ENCODE data around the gene CACNA1S. TPM values are rescaled to one million over a fixed set of nuclear protein-coding genes. Genes with fewer than 3 reads are reported as not detected.

CACNA1S gene
- total RNA-seq, 2 donors from 2014 or later, result not detected

GRCh38 chr1:201144701-201145100 lies 32.5 kb upstream of the CACNA1S start:
- H3K9me3 ChIP-seq (ENCODE audit: control insufficient read depth, low read length, poor library complexity, severe bottlenecking), result no peaks in the 10 kb centered on the region
- Mint-ChIP-seq H3K4me3 (no peak overlapping the region), H3K27ac (no peak overlapping the region), H3K4me1 (peaks cover 8% of the 10 kb centered on the region), H3K36me3 (ENCODE audit: low read depth) (peaks cover 14% of the 10 kb centered on the region), H3K27me3 (no peaks in the 10 kb centered on the region)
- no peak for DNase-seq
- ATAC-seq, result no peak

GRCh38 chr1:201143726-201144635 lies 31.8 kb upstream of the CACNA1S start:
- Mint-ChIP-seq H3K4me3 (no peak overlapping the region), H3K4me1 (peaks cover 5% of the 10 kb centered on the region), H3K27me3 (no peaks in the 10 kb centered on the region), H3K36me3 (ENCODE audit: low read depth) (peaks cover 14% of the 10 kb centered on the region), H3K27ac (no peak overlapping the region)
- DNase-seq (no peak), ATAC-seq (no peak)
- H3K9me3 ChIP-seq (ENCODE audit: control insufficient read depth, low read length, poor library complexity, severe bottlenecking), result no peaks in the 10 kb centered on the region

- Mint-ChIP-seq H3K4me3 (no peak overlapping the region), H3K27ac (no peak overlapping the region), H3K36me3 (ENCODE audit: low read depth) (peaks cover 14% of the 10 kb centered on the region), H3K4me1 (peaks cover 5% of the 10 kb centered on the region), H3K27me3 (no peaks in the 10 kb centered on the region)
- DNase-seq (no peak), ATAC-seq (no peak)
- no peaks in the 10 kb centered on the region for H3K9me3 ChIP-seq (ENCODE audit: control insufficient read depth, low read length, poor library complexity, severe bottlenecking)
These were observed 30.9 kb upstream of the CACNA1S start for GRCh38 chr1:201142849-201143725.

- DNase-seq (no peak), ATAC-seq (no peak)
- no peak overlapping the region for H3K4me3 Mint-ChIP-seq
- H3K4me1 Mint-ChIP-seq, result peaks cover 3% of the 10 kb centered on the region
- no peak overlapping the region for H3K27ac Mint-ChIP-seq
- H3K9me3 ChIP-seq (ENCODE audit: control insufficient read depth, low read length, poor library complexity, severe bottlenecking), result no peaks in the 10 kb centered on the region
- H3K36me3 Mint-ChIP-seq (ENCODE audit: low read depth), result peaks cover 14% of the 10 kb centered on the region
- H3K27me3 Mint-ChIP-seq, result no peaks in the 10 kb centered on the region
These were observed 30.0 kb upstream of the CACNA1S start for GRCh38 chr1:201142011-201142848.

- Mint-ChIP-seq H3K36me3 (ENCODE audit: low read depth) (peaks cover 14% of the 10 kb centered on the region), H3K27me3 (no peaks in the 10 kb centered on the region), H3K27ac (no peak overlapping the region), H3K4me1 (peaks cover 3% of the 10 kb centered on the region), H3K4me3 (no peak overlapping the region)
- no peaks in the 10 kb centered on the region for H3K9me3 ChIP-seq (ENCODE audit: control insufficient read depth, low read length, poor library complexity, severe bottlenecking)
- ATAC-seq (no peak), DNase-seq (no peak)
These were observed 29.2 kb upstream of the CACNA1S start for GRCh38 chr1:201141418-201141817.

GRCh38 chr1:201140941-201141260 lies 28.7 kb upstream of the CACNA1S start:
- no peak overlapping the region for H3K4me3 Mint-ChIP-seq
- no peak for ATAC-seq
- H3K27me3 Mint-ChIP-seq, result no peaks in the 10 kb centered on the region
- H3K9me3 ChIP-seq (ENCODE audit: control insufficient read depth, low read length, poor library complexity, severe bottlenecking), result no peaks in the 10 kb centered on the region
- H3K36me3 Mint-ChIP-seq (ENCODE audit: low read depth), result peaks cover 14% of the 10 kb centered on the region
- no peak for DNase-seq
- H3K4me1 Mint-ChIP-seq, result peaks cover 3% of the 10 kb centered on the region
- H3K27ac Mint-ChIP-seq, result no peak overlapping the region

- Mint-ChIP-seq H3K27me3 (no peaks in the 10 kb centered on the region), H3K4me3 (no peak overlapping the region), H3K36me3 (ENCODE audit: low read depth) (peaks cover 14% of the 10 kb centered on the region), H3K27ac (no peak overlapping the region), H3K4me1 (peaks cover 3% of the 10 kb centered on the region)
- no peaks in the 10 kb centered on the region for H3K9me3 ChIP-seq (ENCODE audit: control insufficient read depth, low read length, poor library complexity, severe bottlenecking)
- ATAC-seq (no peak), DNase-seq (no peak)
These were observed 28.2 kb upstream of the CACNA1S start for GRCh38 chr1:201140235-201140940.

GRCh38 chr1:201139756-201140155 lies 27.5 kb upstream of the CACNA1S start:
- no peak for ATAC-seq
- no peaks in the 10 kb centered on the region for H3K27me3 Mint-ChIP-seq
- peaks cover 16% of the 10 kb centered on the region for H3K36me3 Mint-ChIP-seq (ENCODE audit: low read depth)
- DNase-seq, result no peak
- no peak overlapping the region for H3K4me3 Mint-ChIP-seq
- no peaks in the 10 kb centered on the region for H3K9me3 ChIP-seq (ENCODE audit: control insufficient read depth, low read length, poor library complexity, severe bottlenecking)
- no peak overlapping the region for H3K27ac Mint-ChIP-seq
- H3K4me1 Mint-ChIP-seq, result peaks cover 3% of the 10 kb centered on the region

- Mint-ChIP-seq H3K4me3 (no peak overlapping the region), H3K36me3 (ENCODE audit: low read depth) (peaks cover 16% of the 10 kb centered on the region), H3K4me1 (peaks cover 3% of the 10 kb centered on the region), H3K27me3 (no peaks in the 10 kb centered on the region), H3K27ac (no peak overlapping the region)
- DNase-seq (no peak), ATAC-seq (no peak)
- H3K9me3 ChIP-seq (ENCODE audit: control insufficient read depth, low read length, poor library complexity, severe bottlenecking), result no peaks in the 10 kb centered on the region
These were observed 27.1 kb upstream of the CACNA1S start for GRCh38 chr1:201139306-201139705.

GRCh38 chr1:201138311-201138840 lies 26.1 kb upstream of the CACNA1S start:
- peaks cover 10% of the 10 kb centered on the region for H3K36me3 Mint-ChIP-seq (ENCODE audit: low read depth)
- H3K4me1 Mint-ChIP-seq, result peaks cover 3% of the 10 kb centered on the region

GRCh38 chr1:201137579-201138310 lies 25.5 kb upstream of the CACNA1S start:
- H3K4me1 Mint-ChIP-seq, result peaks cover 3% of the 10 kb centered on the region
- H3K36me3 Mint-ChIP-seq (ENCODE audit: low read depth), result peaks cover 6% of the 10 kb centered on the region
- no peak overlapping the region for H3K4me3 Mint-ChIP-seq
- no peak for DNase-seq
- no peak for ATAC-seq
- no peaks in the 10 kb centered on the region for H3K27me3 Mint-ChIP-seq
- no peaks in the 10 kb centered on the region for H3K9me3 ChIP-seq (ENCODE audit: control insufficient read depth, low read length, poor library complexity, severe bottlenecking)
- H3K27ac Mint-ChIP-seq, result no peak overlapping the region

More at GRCh38 chr1:201138311-201138840, 26.1 kb upstream of the CACNA1S start:
- no peaks in the 10 kb centered on the region for H3K9me3 ChIP-seq (ENCODE audit: control insufficient read depth, low read length, poor library complexity, severe bottlenecking)
- DNase-seq, result no peak
- H3K27ac Mint-ChIP-seq, result no peak overlapping the region
- H3K27me3 Mint-ChIP-seq, result no peaks in the 10 kb centered on the region
- no peak overlapping the region for H3K4me3 Mint-ChIP-seq
- ATAC-seq, result no peak

- Mint-ChIP-seq H3K4me1 (peaks cover 3% of the 10 kb centered on the region), H3K4me3 (no peak overlapping the region), H3K27ac (no peak overlapping the region), H3K27me3 (no peaks in the 10 kb centered on the region), H3K36me3 (ENCODE audit: low read depth) (peaks cover 6% of the 10 kb centered on the region)
- no peaks in the 10 kb centered on the region for H3K9me3 ChIP-seq (ENCODE audit: control insufficient read depth, low read length, poor library complexity, severe bottlenecking)
- ATAC-seq, result no peak
- no peak for DNase-seq
These were observed 24.8 kb upstream of the CACNA1S start for GRCh38 chr1:201137024-201137392.
